Cardiac fibroblast (primary cell): ENCODE data around the gene NOP53.
"Not testable (repeated sequence)": the region's sequence is repeated elsewhere in the genome, so short reads cannot be mapped to it uniquely, and the experiment has no call there.

Experiments used
- DNase-seq, 2 donors: peaks; one replicate each; pipeline versions ENCODE4 v3.0.0 to v3.0.0-alpha.2; 2010; ENCODE audit warnings: low read depth in 2 of 2
- H3K4me3 ChIP-seq, 2 donors: replicated peaks in 1 of 2; 1 replicate in 1 of 2; 2 replicates in 1 of 2; pipeline ENCODE4 v1.5.1; 2011; ENCODE audit warnings: low read depth in 2 of 2, low read length in 2 of 2, mild to moderate bottlenecking in 2 of 2, moderate library complexity in 1 of 2
- TF ChIP-seq, protein P1 (sequence below): IDR thresholded peaks from one replicate; pipeline ENCODE4 v1.5.1; 2011; ENCODE audit warnings: low read depth, mild to moderate bottlenecking, low read length, inconsistent platforms

Gene NOP53

DNA sequence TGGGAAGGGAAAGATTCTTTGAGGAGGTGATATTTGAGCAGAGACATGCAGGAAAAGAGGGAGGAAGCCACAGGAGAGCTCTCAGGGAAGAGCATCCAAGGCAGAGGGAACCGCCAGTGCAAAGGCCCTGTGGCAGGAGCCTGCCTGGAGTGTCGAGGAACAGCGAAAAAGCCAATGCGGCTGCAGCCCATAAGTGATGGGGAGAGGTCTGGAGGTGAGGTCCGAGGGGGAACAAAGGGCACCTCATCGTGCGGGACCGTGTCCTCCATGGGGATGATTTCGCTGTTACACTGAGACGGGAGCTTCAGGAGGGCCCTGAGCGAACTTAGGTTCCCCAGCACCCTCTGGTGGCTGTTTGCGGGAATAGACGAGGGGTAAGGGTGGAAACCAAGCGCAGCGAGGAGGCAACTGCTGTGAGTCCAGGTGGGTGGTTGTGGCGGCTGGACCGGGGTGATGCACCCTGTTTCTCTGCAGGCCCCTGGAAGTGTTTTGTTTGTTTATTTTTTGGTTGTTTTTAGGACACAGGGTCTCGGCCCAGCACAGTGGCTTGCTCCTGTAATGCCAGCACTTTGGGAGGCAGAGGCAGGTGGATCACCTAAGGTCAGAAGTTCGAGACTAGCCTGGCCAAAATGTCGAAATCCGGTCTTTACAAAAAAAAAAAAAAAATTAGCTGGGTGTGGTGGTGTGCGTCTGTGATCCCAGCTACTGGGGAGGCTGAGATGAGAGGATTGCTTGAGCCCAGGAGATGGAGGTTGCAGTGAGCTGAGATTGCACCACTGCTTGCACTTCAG is 38.0 kb upstream of the NOP53 start:
- H3K4me3 ChIP-seq: no peak overlapping the region
- peak; percentile 83 to 86 for DNase-seq
- TF ChIP-seq, protein P1, sequence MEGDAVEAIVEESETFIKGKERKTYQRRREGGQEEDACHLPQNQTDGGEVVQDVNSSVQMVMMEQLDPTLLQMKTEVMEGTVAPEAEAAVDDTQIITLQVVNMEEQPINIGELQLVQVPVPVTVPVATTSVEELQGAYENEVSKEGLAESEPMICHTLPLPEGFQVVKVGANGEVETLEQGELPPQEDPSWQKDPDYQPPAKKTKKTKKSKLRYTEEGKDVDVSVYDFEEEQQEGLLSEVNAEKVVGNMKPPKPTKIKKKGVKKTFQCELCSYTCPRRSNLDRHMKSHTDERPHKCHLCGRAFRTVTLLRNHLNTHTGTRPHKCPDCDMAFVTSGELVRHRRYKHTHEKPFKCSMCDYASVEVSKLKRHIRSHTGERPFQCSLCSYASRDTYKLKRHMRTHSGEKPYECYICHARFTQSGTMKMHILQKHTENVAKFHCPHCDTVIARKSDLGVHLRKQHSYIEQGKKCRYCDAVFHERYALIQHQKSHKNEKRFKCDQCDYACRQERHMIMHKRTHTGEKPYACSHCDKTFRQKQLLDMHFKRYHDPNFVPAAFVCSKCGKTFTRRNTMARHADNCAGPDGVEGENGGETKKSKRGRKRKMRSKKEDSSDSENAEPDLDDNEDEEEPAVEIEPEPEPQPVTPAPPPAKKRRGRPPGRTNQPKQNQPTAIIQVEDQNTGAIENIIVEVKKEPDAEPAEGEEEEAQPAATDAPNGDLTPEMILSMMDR: peak; percentile 96

DNA sequence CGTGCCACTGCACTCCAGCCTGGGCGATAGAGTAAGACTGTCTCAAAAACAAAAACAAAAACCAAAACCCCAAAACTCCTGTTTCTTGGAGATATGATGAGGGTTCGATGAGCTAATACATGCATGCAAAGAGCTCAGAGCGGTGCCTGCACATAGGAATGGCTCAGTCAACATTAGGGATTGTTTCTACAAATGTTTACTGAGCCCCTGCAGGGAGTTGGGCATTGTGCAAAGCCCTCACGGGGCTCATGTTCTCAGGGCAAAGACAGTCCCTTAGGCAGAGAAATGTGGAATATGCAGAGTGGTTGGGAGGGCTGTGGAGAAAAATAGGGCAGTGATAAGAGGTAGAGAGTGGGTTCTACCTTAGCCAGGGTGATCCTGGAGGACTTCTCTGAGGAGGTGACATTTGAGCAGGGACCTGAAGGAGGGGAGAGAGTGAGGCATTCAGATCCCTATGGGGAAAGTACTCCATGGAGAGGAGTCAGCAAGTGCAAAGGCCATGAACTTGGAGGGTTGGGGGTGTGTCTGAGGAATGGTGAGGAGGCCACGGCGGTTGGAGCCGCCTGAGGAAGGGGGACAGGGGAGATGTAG is 33.6 kb upstream of the NOP53 start:
- DNase-seq: no peak
- TF ChIP-seq, protein P1: no peak
- H3K4me3 ChIP-seq: no peak overlapping the region

DNA sequence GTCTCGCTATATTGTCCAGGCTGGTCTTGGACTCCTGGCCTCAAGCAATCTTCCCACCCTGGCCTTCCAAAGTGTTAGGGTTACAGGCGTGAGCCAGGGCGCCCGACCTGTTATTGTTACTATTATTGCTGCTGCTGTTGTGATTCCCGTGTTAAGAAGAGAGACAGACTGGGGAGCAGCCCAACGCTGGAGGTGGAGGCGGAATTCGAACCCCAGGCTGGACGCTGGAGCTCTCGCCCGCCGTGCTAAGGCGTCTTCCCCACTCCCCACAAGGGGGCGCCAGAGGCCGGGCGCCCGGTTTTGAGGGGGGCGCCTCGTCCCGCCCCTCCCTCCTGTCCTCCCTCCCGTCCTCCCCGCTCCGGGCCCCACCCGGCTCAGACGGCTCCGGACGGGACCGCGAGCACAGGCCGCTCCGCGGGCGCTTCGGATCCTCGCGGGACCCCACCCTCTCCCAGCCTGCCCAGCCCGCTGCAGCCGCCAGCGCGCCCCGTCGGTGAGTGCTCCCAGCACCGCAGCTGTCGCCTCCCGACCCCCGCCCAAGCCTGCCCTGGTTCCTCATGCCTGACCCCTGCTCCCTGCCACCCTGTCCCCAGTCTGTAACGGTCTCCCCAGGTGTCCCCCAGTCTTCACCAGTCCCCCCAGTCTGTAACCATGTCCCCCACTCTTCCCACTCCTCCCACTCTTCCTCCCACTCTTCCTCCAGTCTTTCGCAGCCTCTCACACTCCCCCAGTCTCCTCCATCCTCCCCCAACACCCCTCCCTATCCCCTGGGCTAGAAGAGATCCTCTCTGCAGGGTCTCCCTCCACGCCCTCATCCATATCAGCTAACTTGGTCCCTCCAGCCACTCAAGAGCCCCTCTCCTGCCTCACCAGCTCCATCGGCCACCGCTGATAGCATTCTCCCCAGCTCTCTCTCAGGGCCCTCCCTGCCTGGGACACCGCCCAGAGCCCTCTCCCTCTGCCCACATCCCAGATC is 32.0 kb upstream of the NOP53 start, which contains the start of gene EHD2:
Gene EHD2 (plus strand): TSS at position 377 of the 976 bp plus-strand sequence. CDS start 3,191 bp downstream, outside the sequence.
- peak; percentile 81 to 89 for DNase-seq
- TF ChIP-seq, protein P1: peak; percentile 88
- peak within 1 kb of the TSS; percentile 83 to 93 for H3K4me3 ChIP-seq

DNA sequence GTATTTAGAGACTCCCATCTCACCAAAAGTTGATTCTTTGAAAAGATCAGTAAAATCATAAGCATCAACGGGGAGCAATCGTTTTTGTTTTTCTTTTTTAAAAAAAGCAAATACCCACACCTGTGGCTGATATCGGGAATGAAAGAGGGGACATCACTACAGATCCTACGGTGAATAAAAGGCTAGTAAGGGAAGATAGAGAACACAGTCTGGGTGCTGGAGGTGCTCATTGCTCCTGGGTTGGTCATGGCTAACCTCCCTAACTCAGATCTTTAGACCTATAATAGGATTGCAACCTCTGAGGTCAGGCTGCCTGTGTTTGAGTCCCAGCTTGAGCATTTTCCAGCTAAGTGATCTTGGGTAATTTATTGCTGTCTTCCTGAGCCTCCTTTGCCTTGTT is 31.0 kb upstream of the NOP53 start:
- DNase-seq: no peak
- TF ChIP-seq, protein P1: no peak
- peak overlapping the region; percentile 83 to 93 for H3K4me3 ChIP-seq

DNA sequence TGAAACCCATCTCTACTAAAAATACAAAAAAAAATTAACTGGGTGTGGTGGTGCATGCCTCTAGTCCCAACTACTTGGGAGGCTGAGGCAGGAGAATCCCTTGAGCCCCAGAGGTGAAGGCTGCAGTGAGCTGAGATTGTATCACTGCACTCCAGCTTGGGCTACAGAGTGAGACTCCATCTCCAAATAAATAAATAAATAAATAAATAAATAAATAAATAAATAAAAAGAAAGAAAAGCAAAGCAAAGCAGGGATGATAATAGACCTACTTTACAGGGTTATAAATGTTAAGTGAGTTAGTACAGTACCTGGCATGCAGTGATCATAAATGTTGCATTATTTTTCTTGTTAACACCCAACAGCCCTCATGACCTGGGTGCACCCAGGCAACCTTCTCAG is 30.5 kb upstream of the NOP53 start:
- DNase-seq: not testable (repeated sequence)
- peak overlapping the region; percentile 83 to 93 for H3K4me3 ChIP-seq

DNA sequence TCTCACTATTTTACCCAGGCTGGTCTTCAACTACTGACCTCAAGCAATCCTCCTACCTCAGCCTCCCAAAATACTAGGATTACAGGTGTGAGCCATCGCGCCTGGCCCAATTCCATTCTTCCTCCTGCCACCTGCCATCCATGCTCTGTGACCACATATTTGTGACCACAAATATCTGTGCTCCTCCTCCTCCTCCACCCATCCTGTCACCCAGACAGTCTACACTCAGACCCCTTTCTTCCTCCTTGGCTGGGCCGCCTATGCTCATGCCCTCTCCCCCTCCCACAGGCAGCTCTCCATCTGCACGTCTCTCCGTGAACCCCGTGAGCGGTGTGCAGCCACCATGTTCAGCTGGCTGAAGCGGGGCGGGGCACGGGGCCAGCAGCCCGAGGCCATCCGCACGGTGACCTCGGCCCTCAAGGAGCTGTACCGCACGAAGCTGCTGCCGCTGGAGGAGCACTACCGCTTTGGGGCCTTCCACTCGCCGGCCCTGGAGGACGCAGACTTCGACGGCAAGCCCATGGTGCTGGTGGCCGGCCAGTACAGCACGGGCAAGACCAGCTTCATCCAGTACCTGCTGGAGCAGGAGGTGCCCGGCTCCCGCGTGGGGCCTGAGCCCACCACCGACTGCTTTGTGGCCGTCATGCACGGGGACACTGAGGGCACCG is 28.9 kb upstream of the NOP53 start:
- TF ChIP-seq, protein P1: no peak
- H3K4me3 ChIP-seq: peak overlapping the region in 1 of 2 donors; percentile 37
- DNase-seq: no peak

DNA sequence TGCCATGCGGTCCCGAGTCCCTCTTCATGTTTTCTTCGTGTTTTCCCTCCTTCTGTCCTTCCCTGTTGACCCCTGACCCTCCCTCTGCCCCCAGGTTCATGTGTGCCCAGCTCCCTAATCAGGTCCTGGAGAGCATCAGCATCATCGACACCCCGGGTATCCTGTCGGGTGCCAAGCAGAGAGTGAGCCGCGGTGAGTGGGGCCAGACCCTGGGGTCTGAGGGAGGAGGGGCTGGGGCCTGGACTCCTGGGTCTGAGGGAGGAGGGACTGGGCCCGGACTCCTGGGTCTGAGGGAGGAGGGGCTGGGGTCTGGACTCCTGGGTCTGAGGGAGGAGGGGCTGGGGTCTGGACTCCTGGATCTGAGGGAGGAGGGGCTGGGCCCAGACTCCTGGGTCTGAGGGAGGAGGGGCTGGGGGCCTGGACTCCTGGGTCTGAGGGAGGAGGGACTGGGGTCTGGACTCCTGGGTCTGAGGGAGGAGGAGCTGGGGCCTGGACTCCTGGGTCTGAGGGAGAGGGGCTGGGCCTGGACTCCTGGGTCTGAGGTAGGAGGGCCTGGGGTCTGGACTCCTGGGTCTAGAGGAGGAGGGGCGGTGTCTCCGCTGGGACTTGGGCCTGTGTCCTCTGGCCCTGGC is 26.8 kb upstream of the NOP53 start:
- DNase-seq: not testable (repeated sequence)
- peak overlapping the region; percentile 28 to 32 for H3K4me3 ChIP-seq
